HFF-Myc (cell line): Measurements from ENCODE around the gene TAF11L14.
"Not testable (repeated sequence)": the region's sequence is repeated elsewhere in the genome, so short reads cannot be mapped to it uniquely, and the experiment has no call there.

ENCODE experiments used
- DNase-seq: peaks from one replicate; pipeline ENCODE4 v3.0.0-alpha.2; 2011; ENCODE audit warnings: low read depth; ENCODE audit errors: extremely low read depth
- H3K4me3 ChIP-seq: replicated peaks from 2 replicates; pipeline ENCODE4 v1.5.1; 2011; ENCODE audit warnings: low read depth, mild to moderate bottlenecking, control low read depth, low read length
- CTCF ChIP-seq: IDR thresholded peaks from 2 replicates; pipeline ENCODE4 v1.5.1; 2012; ENCODE audit warnings: mild to moderate bottlenecking, low read depth, low read length, control low read depth; ENCODE audit errors: missing control alignments

Gene TAF11L14

GRCh38 chr5:17634160-17634559, at the start of gene TAF11L14:
TAF11L14 (plus strand) TSS chr5:17634460.
- no peak for DNase-seq
- TF ChIP-seq CTCF, result no peak
- no peak within 1 kb of the TSS for H3K4me3 ChIP-seq

GRCh38 chr5:17585658-17586057, 48.6 kb upstream of the TAF11L14 start, which contains the start of gene TAF11L7:
TAF11L7 (minus strand) TSS chr5:17585758.
- not testable (repeated sequence) for H3K4me3 ChIP-seq, DNase-seq

GRCh38 chr5:17590860-17591259, 43.4 kb upstream of the TAF11L14 start, which contains the start of gene TAF11L8:
TAF11L8 (minus strand) TSS chr5:17590960.
- H3K4me3 ChIP-seq, DNase-seq: not testable (repeated sequence)

GRCh38 chr5:17594255-17594654, 40.0 kb upstream of the TAF11L14 start, which contains the start of gene TAF11L9:
TAF11L9 (minus strand) TSS chr5:17594394.
- DNase-seq, result not testable (repeated sequence)

GRCh38 chr5:17597728-17598127, 36.5 kb upstream of the TAF11L14 start, which contains the start of gene TAF11L10:
TAF11L10 (minus strand) TSS chr5:17597828.
- DNase-seq, H3K4me3 ChIP-seq: not testable (repeated sequence)

More at GRCh38 chr5:17594255-17594654, 40.0 kb upstream of the TAF11L14 start, which contains the start of gene TAF11L9:
- not testable (repeated sequence) for H3K4me3 ChIP-seq

GRCh38 chr5:17603880-17604279, 30.4 kb upstream of the TAF11L14 start, which contains the start of gene TAF11L11:
TAF11L11 (plus strand) TSS chr5:17604183.
- H3K4me3 ChIP-seq, DNase-seq: not testable (repeated sequence)

GRCh38 chr5:17604951-17605350, 29.3 kb upstream of the TAF11L14 start:
- no peak overlapping the region for H3K4me3 ChIP-seq
- DNase-seq, result no peak
- TF ChIP-seq CTCF, result no peak

GRCh38 chr5:17607461-17607860, 26.8 kb upstream of the TAF11L14 start:
- H3K4me3 ChIP-seq, DNase-seq: not testable (repeated sequence)

- DNase-seq, H3K4me3 ChIP-seq: not testable (repeated sequence)
Observed at GRCh38 chr5:17610092-17610491, 24.2 kb upstream of the TAF11L14 start, which contains the start of gene TAF11L12. TAF11L12 (plus strand) TSS chr5:17610392.

- no peak for TF ChIP-seq CTCF
- H3K4me3 ChIP-seq, result no peak overlapping the region
- no peak for DNase-seq
Observed at GRCh38 chr5:17614872-17615605, 19.2 kb upstream of the TAF11L14 start.
